MM.1S (cell line): ENCODE measurements around the gene TPM1.

ENCODE experiments used
- DNase-seq: peaks from one replicate; pipeline ENCODE4 v3.0.0-alpha.2; 2015
- H2AFZ ChIP-seq: fragments of 300-600 bp; sonication (generic); 2 replicates; pipeline ENCODE4 v1.6.0; 2016; ENCODE audit warnings: antibody characterized with exemption, low read length
- H3F3A ChIP-seq: fragments of 300-600 bp; sonication (generic); 2 replicates; pipeline ENCODE4 v1.6.1; 2016; ENCODE audit warnings: mild to moderate bottlenecking, antibody characterized with exemption, low read length, moderate library complexity, mixed read lengths; ENCODE audit not compliant: insufficient read depth
- H3K27ac ChIP-seq: fragments of 300-600 bp; sonication (generic); 2 replicates; pipeline ENCODE4 v1.5.1; 2016; ENCODE audit warnings: mild to moderate bottlenecking, low read length
- H3K27me3 ChIP-seq: fragments of 300-600 bp; sonication (generic); replicated peaks from 2 replicates; pipeline ENCODE4 v1.6.0; 2016; ENCODE audit warnings: low read length; ENCODE audit not compliant: insufficient read depth
- H3K36me3 ChIP-seq: fragments of 300-600 bp; sonication (generic); replicated peaks from 2 replicates; pipeline ENCODE4 v1.6.1; 2016; ENCODE audit warnings: mild to moderate bottlenecking, low read length, mixed read lengths; ENCODE audit not compliant: insufficient read depth
- H3K4me1 ChIP-seq: fragments of 300-600 bp; sonication (generic); 2 replicates; pipeline ENCODE4 v1.6.1; 2016; ENCODE audit warnings: low read length, mixed read lengths
- H3K4me2 ChIP-seq: fragments of 300-600 bp; sonication (generic); 2 replicates; pipeline ENCODE4 v1.6.0; 2016; ENCODE audit warnings: low read depth, low read length
- H3K4me3 ChIP-seq: fragments of 300-600 bp; sonication (generic); 2 replicates; pipeline ENCODE4 v1.5.1; 2016; ENCODE audit warnings: low read length, mixed read lengths
- H3K79me2 ChIP-seq: fragments of 300-600 bp; sonication (generic); 2 replicates; pipeline ENCODE4 v1.6.1; 2016; ENCODE audit warnings: mixed run types, low read length, mixed read lengths
- H3K9ac ChIP-seq: fragments of 300-600 bp; sonication (generic); 2 replicates; pipeline ENCODE4 v1.6.1; 2016; ENCODE audit warnings: low read length, mixed read lengths
- H3K9me2 ChIP-seq: fragments of 300-600 bp; sonication (generic); replicated peaks from 2 replicates; pipeline ENCODE4 v1.6.1; 2016; ENCODE audit warnings: mild to moderate bottlenecking, low read length, mixed read lengths; ENCODE audit not compliant: insufficient read depth
- H3K9me3 ChIP-seq: fragments of 300-600 bp; sonication (generic); replicated peaks from 2 replicates; pipeline ENCODE4 v1.6.1; 2016; ENCODE audit warnings: mild to moderate bottlenecking, low read length, mixed read lengths; ENCODE audit not compliant: insufficient read depth
- H4K20me1 ChIP-seq: fragments of 300-600 bp; sonication (generic); 2 replicates; pipeline ENCODE4 v1.6.1; 2016; ENCODE audit warnings: mild to moderate bottlenecking, low read length, moderate library complexity, mixed read lengths; ENCODE audit not compliant: insufficient read depth
- EZH2 ChIP-seq: fragments of 300-600 bp; sonication (generic); optimal IDR thresholded peaks from 2 replicates; pipeline ENCODE3; 2017; ENCODE audit warnings: low read depth, mild to moderate bottlenecking, antibody characterized with exemption, low read length, mixed read lengths
- EZH2phosphoT487 ChIP-seq: fragments of 300-600 bp; sonication (generic); IDR thresholded peaks from 2 replicates; pipeline ENCODE4 v1.6.1; 2018; ENCODE audit warnings: antibody characterized with exemption, low read length
- TF ChIP-seq, protein P1 (sequence below): fragments of 300-600 bp; sonication (generic); IDR thresholded peaks from 2 replicates; pipeline ENCODE4 v1.5.1; 2016; ENCODE audit warnings: antibody characterized with exemption, low read length, mixed read lengths

Gene TPM1

DNA sequence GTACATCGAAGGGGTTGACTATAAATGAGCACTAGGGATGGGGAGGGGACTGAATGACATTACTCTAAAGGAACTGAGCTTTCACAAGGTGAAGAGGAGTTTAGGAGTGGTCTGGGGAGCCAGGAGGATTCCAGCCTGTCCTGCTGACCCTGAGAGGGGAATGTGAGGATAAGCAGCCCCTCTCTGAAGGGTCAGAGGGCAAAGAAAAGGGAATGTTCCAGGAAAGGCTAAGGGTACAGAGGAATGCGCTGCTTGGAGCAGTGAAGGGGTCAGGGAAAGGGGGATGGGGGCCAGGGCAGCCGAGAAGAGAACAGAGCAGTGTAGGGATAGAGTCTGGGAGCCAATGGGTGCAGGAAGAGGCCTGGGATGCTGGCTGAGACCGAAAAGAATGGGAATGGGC lies 28.0 kb upstream of the TPM1 start:
- TF ChIP-seq, protein P1, sequence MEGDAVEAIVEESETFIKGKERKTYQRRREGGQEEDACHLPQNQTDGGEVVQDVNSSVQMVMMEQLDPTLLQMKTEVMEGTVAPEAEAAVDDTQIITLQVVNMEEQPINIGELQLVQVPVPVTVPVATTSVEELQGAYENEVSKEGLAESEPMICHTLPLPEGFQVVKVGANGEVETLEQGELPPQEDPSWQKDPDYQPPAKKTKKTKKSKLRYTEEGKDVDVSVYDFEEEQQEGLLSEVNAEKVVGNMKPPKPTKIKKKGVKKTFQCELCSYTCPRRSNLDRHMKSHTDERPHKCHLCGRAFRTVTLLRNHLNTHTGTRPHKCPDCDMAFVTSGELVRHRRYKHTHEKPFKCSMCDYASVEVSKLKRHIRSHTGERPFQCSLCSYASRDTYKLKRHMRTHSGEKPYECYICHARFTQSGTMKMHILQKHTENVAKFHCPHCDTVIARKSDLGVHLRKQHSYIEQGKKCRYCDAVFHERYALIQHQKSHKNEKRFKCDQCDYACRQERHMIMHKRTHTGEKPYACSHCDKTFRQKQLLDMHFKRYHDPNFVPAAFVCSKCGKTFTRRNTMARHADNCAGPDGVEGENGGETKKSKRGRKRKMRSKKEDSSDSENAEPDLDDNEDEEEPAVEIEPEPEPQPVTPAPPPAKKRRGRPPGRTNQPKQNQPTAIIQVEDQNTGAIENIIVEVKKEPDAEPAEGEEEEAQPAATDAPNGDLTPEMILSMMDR = no peak
- TF ChIP-seq EZH2 (no peak), EZH2phosphoT487 (no peak)
- Histone ChIP-seq H3K27me3 (no peaks in the 10 kb centered on the region), H3K9me2 (no peaks in the 10 kb centered on the region), H3K9me3 (no peaks in the 10 kb centered on the region), H3K79me2 (no peaks in the 10 kb centered on the region), H3K27ac (no peak overlapping the region), H2AFZ (no peak overlapping the region), H4K20me1 (no peaks in the 10 kb centered on the region), H3K4me2 (no peak overlapping the region), H3K4me1 (no peaks in the 10 kb centered on the region), H3K36me3 (no peaks in the 10 kb centered on the region), H3K9ac (no peak overlapping the region), H3F3A (no peaks in the 10 kb centered on the region), H3K4me3 (no peak overlapping the region)
- no peak for DNase-seq

DNA sequence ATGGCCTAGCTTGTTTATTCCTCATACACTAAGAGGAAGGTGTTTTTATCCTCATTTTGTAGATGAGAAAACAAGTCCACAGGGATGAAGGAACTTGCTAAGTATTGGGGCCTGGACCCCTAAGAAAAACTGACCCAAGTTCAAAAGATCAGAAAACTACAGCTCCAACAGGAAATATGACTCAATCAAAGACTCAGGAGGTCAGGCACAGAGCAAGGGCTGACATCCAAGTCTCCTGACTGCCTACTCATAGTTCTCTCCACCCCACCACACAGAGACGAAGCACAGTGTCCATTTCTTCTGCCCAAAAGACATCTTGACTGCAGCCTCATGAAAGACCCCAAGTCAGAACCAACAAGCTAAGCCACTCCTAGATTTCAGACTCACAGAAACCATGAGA lies 26.9 kb upstream of the TPM1 start:
- no peak overlapping the region for H2AFZ ChIP-seq
- TF ChIP-seq EZH2phosphoT487 (no peak), EZH2 (no peak)
- TF ChIP-seq, protein P1 = no peak
- H3K79me2 ChIP-seq = no peaks in the 10 kb centered on the region
- no peaks in the 10 kb centered on the region for H3K9me3 ChIP-seq
- no peak overlapping the region for H3K9ac ChIP-seq
- H3K9me2 ChIP-seq = no peaks in the 10 kb centered on the region
- no peak overlapping the region for H3K4me2 ChIP-seq
- no peaks in the 10 kb centered on the region for H4K20me1 ChIP-seq
- no peak overlapping the region for H3K4me3 ChIP-seq
- H3K4me1 ChIP-seq = no peaks in the 10 kb centered on the region
- H3K27ac ChIP-seq = no peak overlapping the region
- no peak for DNase-seq
- H3F3A ChIP-seq = no peaks in the 10 kb centered on the region
- H3K36me3 ChIP-seq = no peaks in the 10 kb centered on the region
- H3K27me3 ChIP-seq = no peaks in the 10 kb centered on the region

DNA sequence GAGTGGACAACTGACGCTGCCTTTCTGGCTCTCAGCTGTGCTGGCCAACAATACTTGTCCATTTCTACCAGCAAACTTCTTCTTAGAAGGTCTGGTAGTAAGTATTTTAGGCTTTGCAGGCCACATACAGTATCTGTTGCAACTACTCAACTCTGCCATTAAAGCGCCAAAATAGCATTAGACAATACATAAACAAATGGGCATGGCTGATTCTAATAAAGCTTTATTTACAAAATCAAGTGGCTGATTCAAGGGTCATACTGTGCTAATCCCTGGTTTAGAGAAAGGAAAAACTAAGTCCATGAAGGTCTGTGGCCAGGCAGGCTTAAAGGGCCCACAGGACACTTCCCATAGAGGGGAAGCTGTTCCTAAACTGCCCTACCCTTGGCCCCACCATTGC lies 26.3 kb upstream of the TPM1 start:
- Histone ChIP-seq H3K36me3 (no peaks in the 10 kb centered on the region), H3K9me3 (no peaks in the 10 kb centered on the region), H3K4me2 (no peak overlapping the region), H3K27me3 (no peaks in the 10 kb centered on the region), H2AFZ (no peak overlapping the region), H3K4me3 (no peak overlapping the region), H3K4me1 (no peaks in the 10 kb centered on the region), H3F3A (no peaks in the 10 kb centered on the region), H3K79me2 (no peaks in the 10 kb centered on the region), H3K27ac (no peak overlapping the region), H3K9ac (no peak overlapping the region), H3K9me2 (no peaks in the 10 kb centered on the region), H4K20me1 (no peaks in the 10 kb centered on the region)
- TF ChIP-seq, protein P1 = no peak
- TF ChIP-seq EZH2phosphoT487 (no peak), EZH2 (no peak)
- no peak for DNase-seq
